ENCODE measurements around the gene NUDT15.

DNA sequence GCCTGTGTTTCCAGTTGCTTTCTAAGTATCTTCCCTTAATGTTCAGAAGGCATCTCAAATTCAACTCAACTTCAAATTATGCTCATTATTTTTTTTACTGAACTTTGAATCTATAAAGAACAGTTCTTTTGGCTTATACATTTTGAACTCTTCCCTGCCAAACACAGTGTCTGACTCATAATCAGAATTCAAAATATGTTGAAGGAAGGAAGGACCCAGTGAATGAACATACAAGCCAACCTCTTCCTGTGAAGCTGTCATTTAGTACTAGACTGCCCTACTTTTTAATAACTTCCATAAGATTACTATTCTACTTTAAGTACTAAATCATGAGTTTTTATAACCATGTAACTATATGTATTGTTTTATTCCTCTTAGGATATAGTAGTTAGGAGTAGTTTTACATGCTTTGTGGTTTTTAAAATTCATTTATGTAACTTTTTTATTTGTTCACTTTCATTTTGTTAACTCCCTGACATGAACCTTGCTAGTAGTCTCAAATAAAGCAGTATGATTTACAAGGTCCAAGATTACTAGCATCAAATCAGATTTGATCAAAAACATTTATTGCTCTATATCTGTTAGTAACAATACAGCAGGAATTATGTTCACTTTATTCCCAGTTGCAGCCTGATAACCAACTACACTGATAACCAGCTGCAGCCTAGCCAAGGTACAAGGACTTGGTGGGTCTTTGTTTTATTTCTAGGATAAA is 6.4 kb downstream of the NUDT15 start:
- TF ChIP-seq, protein P1, sequence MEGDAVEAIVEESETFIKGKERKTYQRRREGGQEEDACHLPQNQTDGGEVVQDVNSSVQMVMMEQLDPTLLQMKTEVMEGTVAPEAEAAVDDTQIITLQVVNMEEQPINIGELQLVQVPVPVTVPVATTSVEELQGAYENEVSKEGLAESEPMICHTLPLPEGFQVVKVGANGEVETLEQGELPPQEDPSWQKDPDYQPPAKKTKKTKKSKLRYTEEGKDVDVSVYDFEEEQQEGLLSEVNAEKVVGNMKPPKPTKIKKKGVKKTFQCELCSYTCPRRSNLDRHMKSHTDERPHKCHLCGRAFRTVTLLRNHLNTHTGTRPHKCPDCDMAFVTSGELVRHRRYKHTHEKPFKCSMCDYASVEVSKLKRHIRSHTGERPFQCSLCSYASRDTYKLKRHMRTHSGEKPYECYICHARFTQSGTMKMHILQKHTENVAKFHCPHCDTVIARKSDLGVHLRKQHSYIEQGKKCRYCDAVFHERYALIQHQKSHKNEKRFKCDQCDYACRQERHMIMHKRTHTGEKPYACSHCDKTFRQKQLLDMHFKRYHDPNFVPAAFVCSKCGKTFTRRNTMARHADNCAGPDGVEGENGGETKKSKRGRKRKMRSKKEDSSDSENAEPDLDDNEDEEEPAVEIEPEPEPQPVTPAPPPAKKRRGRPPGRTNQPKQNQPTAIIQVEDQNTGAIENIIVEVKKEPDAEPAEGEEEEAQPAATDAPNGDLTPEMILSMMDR (conservative IDR thresholded peaks at IDR 0.05) = no peak
- no peak for TF ChIP-seq ZFX (IDR thresholded peaks at IDR 0.05)

Data from C4-2B (cell line).